Measurements from ENCODE around the gene ANKRD40CL.

ANKRD40CL gene

GRCh38 chr17:50813583-50813982 is 46.3 kb upstream of the ANKRD40CL start:
- Histone ChIP-seq H3K4me1 (ENCODE audit: low read length) (no peaks in the 10 kb centered on the region), H3F3A (ENCODE audit: insufficient read depth, low read length) (no peaks in the 10 kb centered on the region), H3K9ac (ENCODE audit: low read length) (no peak overlapping the region), H3K36me3 (replicated peaks; ENCODE audit: insufficient read depth, low read length) (no peaks in the 10 kb centered on the region), H3K4me3 (ENCODE audit: low read length) (no peak overlapping the region), H3K27me3 (replicated peaks; ENCODE audit: insufficient read depth, low read length) (no peaks in the 10 kb centered on the region), H3K27ac (ENCODE audit: low read length) (no peak overlapping the region), H3K9me3 (replicated peaks; ENCODE audit: insufficient read depth, low read length) (no peaks in the 10 kb centered on the region), H3K9me2 (replicated peaks; ENCODE audit: insufficient read depth, low read length) (no peaks in the 10 kb centered on the region), H4K20me1 (ENCODE audit: insufficient read depth, low read length) (no peaks in the 10 kb centered on the region), H3K79me2 (ENCODE audit: low read length) (no peaks in the 10 kb centered on the region), H2AFZ (ENCODE audit: low read length) (no peak overlapping the region), H3K4me2 (ENCODE audit: low read depth, low read length) (no peak overlapping the region)
- no peak for DNase-seq
- TF ChIP-seq EZH2phosphoT487 (IDR thresholded peaks at IDR 0.05; ENCODE audit: low read length) (no peak), CTCF (IDR thresholded peaks at IDR 0.05; ENCODE audit: low read length) (no peak), EZH2 (optimal IDR thresholded peaks at IDR 0.05; ENCODE audit: low read depth, low read length) (no peak)

- H3K27ac ChIP-seq (ENCODE audit: low read length), result no peak overlapping the region
- H3F3A ChIP-seq (ENCODE audit: insufficient read depth, low read length), result no peaks in the 10 kb centered on the region
- H3K9me3 ChIP-seq (replicated peaks; ENCODE audit: insufficient read depth, low read length), result no peaks in the 10 kb centered on the region
- no peak for TF ChIP-seq CTCF (IDR thresholded peaks at IDR 0.05; ENCODE audit: low read length)
- TF ChIP-seq EZH2phosphoT487 (IDR thresholded peaks at IDR 0.05; ENCODE audit: low read length), result no peak
- no peak for TF ChIP-seq EZH2 (optimal IDR thresholded peaks at IDR 0.05; ENCODE audit: low read depth, low read length)
- DNase-seq, result no peak
- H4K20me1 ChIP-seq (ENCODE audit: insufficient read depth, low read length), result no peaks in the 10 kb centered on the region
- H3K4me1 ChIP-seq (ENCODE audit: low read length), result no peaks in the 10 kb centered on the region
- H3K36me3 ChIP-seq (replicated peaks; ENCODE audit: insufficient read depth, low read length), result no peaks in the 10 kb centered on the region
- H3K4me2 ChIP-seq (ENCODE audit: low read depth, low read length), result no peak overlapping the region
- H3K79me2 ChIP-seq (ENCODE audit: low read length), result no peaks in the 10 kb centered on the region
- no peaks in the 10 kb centered on the region for H3K27me3 ChIP-seq (replicated peaks; ENCODE audit: insufficient read depth, low read length)
- H3K4me3 ChIP-seq (ENCODE audit: low read length), result no peak overlapping the region
- no peak overlapping the region for H2AFZ ChIP-seq (ENCODE audit: low read length)
- H3K9ac ChIP-seq (ENCODE audit: low read length), result no peak overlapping the region
- H3K9me2 ChIP-seq (replicated peaks; ENCODE audit: insufficient read depth, low read length), result no peaks in the 10 kb centered on the region
Measured at GRCh38 chr17:50808888-50809287, 41.6 kb upstream of the ANKRD40CL start.

- no peak overlapping the region for H2AFZ ChIP-seq (ENCODE audit: low read length)
- H3K4me3 ChIP-seq (ENCODE audit: low read length), result no peak overlapping the region
- H4K20me1 ChIP-seq (ENCODE audit: insufficient read depth, low read length), result no peaks in the 10 kb centered on the region
- H3K9me3 ChIP-seq (replicated peaks; ENCODE audit: insufficient read depth, low read length), result no peaks in the 10 kb centered on the region
- no peaks in the 10 kb centered on the region for H3K36me3 ChIP-seq (replicated peaks; ENCODE audit: insufficient read depth, low read length)
- H3F3A ChIP-seq (ENCODE audit: insufficient read depth, low read length), result no peaks in the 10 kb centered on the region
- H3K9ac ChIP-seq (ENCODE audit: low read length), result no peak overlapping the region
- H3K4me1 ChIP-seq (ENCODE audit: low read length), result no peaks in the 10 kb centered on the region
- H3K27ac ChIP-seq (ENCODE audit: low read length), result no peak overlapping the region
- no peak overlapping the region for H3K4me2 ChIP-seq (ENCODE audit: low read depth, low read length)
- H3K9me2 ChIP-seq (replicated peaks; ENCODE audit: insufficient read depth, low read length), result no peaks in the 10 kb centered on the region
- H3K79me2 ChIP-seq (ENCODE audit: low read length), result no peaks in the 10 kb centered on the region
- H3K27me3 ChIP-seq (replicated peaks; ENCODE audit: insufficient read depth, low read length), result no peaks in the 10 kb centered on the region
- TF ChIP-seq EZH2phosphoT487 (IDR thresholded peaks at IDR 0.05; ENCODE audit: low read length) (no peak), EZH2 (optimal IDR thresholded peaks at IDR 0.05; ENCODE audit: low read depth, low read length) (no peak), CTCF (IDR thresholded peaks at IDR 0.05; ENCODE audit: low read length) (no peak)
- no peak for DNase-seq
Measured at GRCh38 chr17:50808413-50808812, 41.1 kb upstream of the ANKRD40CL start.
